OCI-M2 (cell line): ENCODE data around the gene PFKFB3.
"Not testable (repeated sequence)": the region's sequence is repeated elsewhere in the genome, so short reads cannot be mapped to it uniquely, and the experiment has no call there.

Source experiments
- DNase-seq: peaks from one replicate; lab custom pipeline; 2025; ENCODE audit not compliant: unreplicated experiment; lab: John Stamatoyannopoulos, UW

Gene PFKFB3

GRCh38 chr10:6232846-6233724, 30.4 kb downstream of the PFKFB3 start:
- DNase-seq, result no peak

GRCh38 chr10:6233725-6234277, 31.1 kb downstream of the PFKFB3 start:
- DNase-seq, result no peak

- DNase-seq, result no peak
Measured at GRCh38 chr10:6234371-6234770, 31.6 kb downstream of the PFKFB3 start.

- no peak for DNase-seq
Measured at GRCh38 chr10:6236349-6237198, 33.8 kb downstream of the PFKFB3 start.

GRCh38 chr10:6237199-6237530, 34.4 kb downstream of the PFKFB3 start:
- no peak for DNase-seq

GRCh38 chr10:6238587-6239212, 36.0 kb downstream of the PFKFB3 start:
- not testable (repeated sequence) for DNase-seq

- no peak for DNase-seq
Measured at GRCh38 chr10:6239213-6239991, 36.7 kb downstream of the PFKFB3 start.

GRCh38 chr10:6240254-6240653, 37.5 kb downstream of the PFKFB3 start:
- DNase-seq, result no peak

- no peak for DNase-seq
Measured at GRCh38 chr10:6242089-6242488, 39.4 kb downstream of the PFKFB3 start.

- DNase-seq, result no peak
Measured at GRCh38 chr10:6244510-6244909, 41.8 kb downstream of the PFKFB3 start.

- no peak for DNase-seq
Measured at GRCh38 chr10:6247041-6247712, 44.4 kb downstream of the PFKFB3 start.

- not testable (repeated sequence) for DNase-seq
Measured at GRCh38 chr10:6248908-6249307, 46.2 kb downstream of the PFKFB3 start.

- DNase-seq, result no peak
Measured at GRCh38 chr10:6249698-6250097, 47.0 kb downstream of the PFKFB3 start.

GRCh38 chr10:6250745-6251144, 48.0 kb downstream of the PFKFB3 start:
- no peak for DNase-seq

GRCh38 chr10:6254201-6254600, 51.5 kb downstream of the PFKFB3 start:
- DNase-seq, result no peak

- DNase-seq, result no peak
Measured at GRCh38 chr10:6255548-6256061, 52.9 kb downstream of the PFKFB3 start.

- DNase-seq, result no peak
Measured at GRCh38 chr10:6256439-6256838, 53.7 kb downstream of the PFKFB3 start.

- DNase-seq, result no peak
Measured at GRCh38 chr10:6259153-6259552, 56.4 kb downstream of the PFKFB3 start.

- no peak for DNase-seq
Measured at GRCh38 chr10:6260843-6261242, 58.1 kb downstream of the PFKFB3 start.

GRCh38 chr10:6267941-6268340, 65.2 kb downstream of the PFKFB3 start:
- DNase-seq, result no peak
